ENCODE results near the gene TMEM229B. TPM values are rescaled to one million over a fixed set of nuclear protein-coding genes. Genes with fewer than 3 reads are reported as not detected.
A peak's percentile ranks its signal among the peaks of the same experiment; 100 is the strongest.

The TMEM229B gene
- total RNA-seq, 1 experiment from 2014 or later, result 1.6 TPM

DNA sequence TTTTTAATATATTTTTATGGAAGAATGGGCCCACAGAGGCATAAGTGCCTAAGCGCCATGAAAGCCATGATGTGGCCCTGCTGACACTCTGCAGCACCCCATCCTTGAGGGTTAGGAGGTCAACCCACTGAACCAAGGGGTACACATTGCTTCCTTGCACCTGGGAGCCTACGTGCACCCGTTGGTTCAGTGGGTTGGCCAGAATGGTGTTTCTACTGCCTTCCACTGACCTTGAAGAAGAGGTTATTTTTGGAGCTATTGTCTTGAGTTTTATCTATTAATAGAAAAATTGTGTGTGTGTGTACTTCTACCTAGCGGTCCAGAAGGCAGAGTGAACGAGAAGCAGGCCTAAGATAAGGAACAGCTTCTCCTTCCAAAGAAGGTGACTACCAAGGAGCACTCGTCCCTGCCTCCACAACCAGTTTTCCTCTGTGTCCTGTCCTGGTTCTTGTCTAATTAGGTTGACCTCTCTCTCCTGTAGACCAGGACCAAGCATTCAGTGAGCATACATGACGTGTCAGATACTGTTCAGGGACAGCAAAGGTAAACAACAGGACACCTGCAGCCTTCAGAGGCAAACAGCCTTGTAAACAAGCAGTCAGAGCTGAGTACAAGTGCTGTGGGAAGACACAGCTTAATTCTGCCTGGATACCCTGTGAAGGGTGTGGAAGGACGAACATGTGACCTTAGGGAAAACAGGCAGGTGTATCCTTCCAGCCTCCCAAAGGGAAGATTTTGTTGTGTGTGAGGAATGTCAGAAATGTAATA is 46.2 kb downstream of the TMEM229B start:
- intact Hi-C loops (cut with micrococcal nuclease; ENCODE audit: unreplicated experiment), result no loop called here
- TF ChIP-seq, protein P1, sequence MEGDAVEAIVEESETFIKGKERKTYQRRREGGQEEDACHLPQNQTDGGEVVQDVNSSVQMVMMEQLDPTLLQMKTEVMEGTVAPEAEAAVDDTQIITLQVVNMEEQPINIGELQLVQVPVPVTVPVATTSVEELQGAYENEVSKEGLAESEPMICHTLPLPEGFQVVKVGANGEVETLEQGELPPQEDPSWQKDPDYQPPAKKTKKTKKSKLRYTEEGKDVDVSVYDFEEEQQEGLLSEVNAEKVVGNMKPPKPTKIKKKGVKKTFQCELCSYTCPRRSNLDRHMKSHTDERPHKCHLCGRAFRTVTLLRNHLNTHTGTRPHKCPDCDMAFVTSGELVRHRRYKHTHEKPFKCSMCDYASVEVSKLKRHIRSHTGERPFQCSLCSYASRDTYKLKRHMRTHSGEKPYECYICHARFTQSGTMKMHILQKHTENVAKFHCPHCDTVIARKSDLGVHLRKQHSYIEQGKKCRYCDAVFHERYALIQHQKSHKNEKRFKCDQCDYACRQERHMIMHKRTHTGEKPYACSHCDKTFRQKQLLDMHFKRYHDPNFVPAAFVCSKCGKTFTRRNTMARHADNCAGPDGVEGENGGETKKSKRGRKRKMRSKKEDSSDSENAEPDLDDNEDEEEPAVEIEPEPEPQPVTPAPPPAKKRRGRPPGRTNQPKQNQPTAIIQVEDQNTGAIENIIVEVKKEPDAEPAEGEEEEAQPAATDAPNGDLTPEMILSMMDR (conservative IDR thresholded peaks at IDR 0.05), result no peak
- TF ChIP-seq EZH2 (IDR thresholded peaks at IDR 0.05; ENCODE audit: low read depth), result no peak
- Histone ChIP-seq H2AFZ (no peak overlapping the region), H3K4me1 (replicated peaks; ENCODE audit: insufficient read depth) (peaks cover 33% of the 10 kb centered on the region), H3K27me3 (ENCODE audit: insufficient read depth, low read depth) (no peaks in the 10 kb centered on the region), H3K9me2 (ENCODE audit: insufficient read depth) (no peaks in the 10 kb centered on the region), H3K4me2 (no peak overlapping the region), H3K79me2 (ENCODE audit: low read depth) (no peaks in the 10 kb centered on the region), H3K27ac (no peak overlapping the region), H3K4me3 (no peak overlapping the region), H3K36me3 (ENCODE audit: low read depth) (no peaks in the 10 kb centered on the region), H3K9me3 (ENCODE audit: insufficient read depth, low read depth) (no peaks in the 10 kb centered on the region), H3F3A (ENCODE audit: insufficient read depth, low read depth) (peaks cover 10% of the 10 kb centered on the region), H4K20me1 (ENCODE audit: insufficient read depth) (no peaks in the 10 kb centered on the region)
- DNase-seq, result no peak
- ChIA-PET CTCF (no interaction called here), POLR2A (ENCODE audit: unreplicated experiment) (interaction anchor here (0.6 kb wide), 1 partner anchor 15 kb away, joined by 6 read pairs; no protein-coding TSS in a partner anchor)
- no TSS peak for BruUV-seq (replicated peaks)

- intact Hi-C loops (cut with micrococcal nuclease; ENCODE audit: unreplicated experiment), result no loop called here
- TF ChIP-seq EZH2 (IDR thresholded peaks at IDR 0.05; ENCODE audit: low read depth), result no peak
- TF ChIP-seq, protein P1 (conservative IDR thresholded peaks at IDR 0.05), result no peak
- Histone ChIP-seq H3K4me1 (replicated peaks; ENCODE audit: insufficient read depth) (peaks cover 29% of the 10 kb centered on the region), H3K36me3 (ENCODE audit: low read depth) (no peaks in the 10 kb centered on the region), H3K4me2 (no peak overlapping the region), H3K79me2 (ENCODE audit: low read depth) (no peaks in the 10 kb centered on the region), H4K20me1 (ENCODE audit: insufficient read depth) (no peaks in the 10 kb centered on the region), H2AFZ (no peak overlapping the region), H3K4me3 (no peak overlapping the region), H3K27me3 (ENCODE audit: insufficient read depth, low read depth) (no peaks in the 10 kb centered on the region), H3F3A (ENCODE audit: insufficient read depth, low read depth) (peaks cover 10% of the 10 kb centered on the region), H3K9me2 (ENCODE audit: insufficient read depth) (no peaks in the 10 kb centered on the region), H3K9me3 (ENCODE audit: insufficient read depth, low read depth) (no peaks in the 10 kb centered on the region), H3K27ac (no peak overlapping the region)
- CTCF ChIA-PET, result interaction anchor here (0.6 kb wide), 1 partner anchor 19 kb away, joined by 7 read pairs; no protein-coding TSS in a partner anchor
- BruUV-seq (replicated peaks), result no TSS peak
- no peak for DNase-seq
- POLR2A ChIA-PET (ENCODE audit: unreplicated experiment), result no interaction called here
Observed at GRCh38 chr14:67441672-67442071, 46.8 kb downstream of the TMEM229B start.

DNA sequence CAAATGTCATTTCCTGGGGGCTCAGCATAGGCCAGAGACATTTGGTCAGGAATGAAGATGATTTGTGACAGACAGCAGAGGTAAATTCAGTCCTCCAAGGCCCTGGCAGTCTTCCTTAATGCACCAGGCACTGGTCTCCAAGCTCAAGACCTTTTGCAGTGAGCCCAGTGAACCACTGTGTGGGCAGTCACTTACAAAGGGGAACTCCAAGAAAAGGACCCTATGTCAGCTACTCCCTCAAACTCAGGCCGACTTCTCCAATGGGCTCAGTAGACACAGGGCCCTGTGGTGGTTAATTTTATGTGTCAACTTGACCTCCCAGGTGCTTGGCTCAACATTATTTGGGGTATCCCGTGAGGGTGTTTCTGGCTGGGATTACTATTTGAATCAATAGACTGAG is 47.3 kb downstream of the TMEM229B start:
- peaks cover 29% of the 10 kb centered on the region for H3K4me1 ChIP-seq (replicated peaks; ENCODE audit: insufficient read depth)
- no peaks in the 10 kb centered on the region for H4K20me1 ChIP-seq (ENCODE audit: insufficient read depth)
- DNase-seq, result no peak
- TF ChIP-seq, protein P1 (conservative IDR thresholded peaks at IDR 0.05), result no peak
- no peak for TF ChIP-seq EZH2 (IDR thresholded peaks at IDR 0.05; ENCODE audit: low read depth)
- H3K36me3 ChIP-seq (ENCODE audit: low read depth), result no peaks in the 10 kb centered on the region
- no peaks in the 10 kb centered on the region for H3K27me3 ChIP-seq (ENCODE audit: insufficient read depth, low read depth)
- H2AFZ ChIP-seq, result no peak overlapping the region; the same call in 1 of the 2 replicates
- intact Hi-C loops (cut with micrococcal nuclease; ENCODE audit: unreplicated experiment), result no loop called here
- POLR2A ChIA-PET (ENCODE audit: unreplicated experiment), result no interaction called here
- no TSS peak for BruUV-seq (replicated peaks)
- H3K27ac ChIP-seq, result no peak overlapping the region
- H3F3A ChIP-seq (ENCODE audit: insufficient read depth, low read depth), result peaks cover 10% of the 10 kb centered on the region
- no peaks in the 10 kb centered on the region for H3K9me2 ChIP-seq (ENCODE audit: insufficient read depth)
- H3K4me3 ChIP-seq, result no peak overlapping the region
- no peaks in the 10 kb centered on the region for H3K79me2 ChIP-seq (ENCODE audit: low read depth)
- CTCF ChIA-PET, result interaction anchor here (0.6 kb wide), 1 partner anchor 18 kb away, joined by 7 read pairs; no protein-coding TSS in a partner anchor
- 0 out of 2 replicates have a peak overlapping the region, but pooled peaks have one; percentile 51 for H3K4me2 ChIP-seq
- H3K9me3 ChIP-seq (ENCODE audit: insufficient read depth, low read depth), result no peaks in the 10 kb centered on the region
